GM13976 (cell line): ENCODE results near the gene SPATA19.

ENCODE experiments used
- DNase-seq: peaks from one replicate; pipeline ENCODE4 v3.0.0; 2012; ENCODE audit warnings: low spot score
- CTCF ChIP-seq: IDR thresholded peaks from 2 replicates; pipeline ENCODE4 v1.5.1; 2012; ENCODE audit warnings: borderline replicate concordance, mild to moderate bottlenecking; ENCODE audit not compliant: insufficient read depth; ENCODE audit errors: extremely low read depth, missing control alignments, control extremely low read depth
- in situ Hi-C: fragments of 300-500 bp; cut with MboI; formaldehyde crosslinking; loops from one replicate; pipeline ENCODE4 v1.12.0; 2022; ENCODE audit warnings: low sequenced_read_pairs, mixed read lengths, inconsistent platforms; ENCODE audit not compliant: unreplicated experiment

Gene SPATA19

GRCh38 chr11:133821776-133822175 lies 23.5 kb downstream of the SPATA19 start:
- in situ Hi-C loops, result no loop called here
- peak; percentile 78 for DNase-seq
- peak; percentile 61 for TF ChIP-seq CTCF

- in situ Hi-C loops, result no loop called here
- DNase-seq, result no peak
- TF ChIP-seq CTCF, result no peak
Measured at GRCh38 chr11:133819746-133820315, 25.5 kb downstream of the SPATA19 start.

- TF ChIP-seq CTCF, result no peak
- in situ Hi-C loops, result no loop called here
- no peak for DNase-seq
Measured at GRCh38 chr11:133819114-133819513, 26.2 kb downstream of the SPATA19 start.

GRCh38 chr11:133818302-133818701 lies 27.0 kb downstream of the SPATA19 start:
- in situ Hi-C loops, result no loop called here
- no peak for DNase-seq
- TF ChIP-seq CTCF, result no peak

- TF ChIP-seq CTCF, result no peak
- in situ Hi-C loops, result no loop called here
Measured at GRCh38 chr11:133817449-133817848, 27.9 kb downstream of the SPATA19 start.

GRCh38 chr11:133816146-133816870 lies 29.0 kb downstream of the SPATA19 start:
- no peak for DNase-seq
- in situ Hi-C loops, result no loop called here
- no peak for TF ChIP-seq CTCF

More at GRCh38 chr11:133817449-133817848, 27.9 kb downstream of the SPATA19 start:
- DNase-seq, result no peak
